ENCODE data around the gene UBXN10.

UBXN10 gene

DNA sequence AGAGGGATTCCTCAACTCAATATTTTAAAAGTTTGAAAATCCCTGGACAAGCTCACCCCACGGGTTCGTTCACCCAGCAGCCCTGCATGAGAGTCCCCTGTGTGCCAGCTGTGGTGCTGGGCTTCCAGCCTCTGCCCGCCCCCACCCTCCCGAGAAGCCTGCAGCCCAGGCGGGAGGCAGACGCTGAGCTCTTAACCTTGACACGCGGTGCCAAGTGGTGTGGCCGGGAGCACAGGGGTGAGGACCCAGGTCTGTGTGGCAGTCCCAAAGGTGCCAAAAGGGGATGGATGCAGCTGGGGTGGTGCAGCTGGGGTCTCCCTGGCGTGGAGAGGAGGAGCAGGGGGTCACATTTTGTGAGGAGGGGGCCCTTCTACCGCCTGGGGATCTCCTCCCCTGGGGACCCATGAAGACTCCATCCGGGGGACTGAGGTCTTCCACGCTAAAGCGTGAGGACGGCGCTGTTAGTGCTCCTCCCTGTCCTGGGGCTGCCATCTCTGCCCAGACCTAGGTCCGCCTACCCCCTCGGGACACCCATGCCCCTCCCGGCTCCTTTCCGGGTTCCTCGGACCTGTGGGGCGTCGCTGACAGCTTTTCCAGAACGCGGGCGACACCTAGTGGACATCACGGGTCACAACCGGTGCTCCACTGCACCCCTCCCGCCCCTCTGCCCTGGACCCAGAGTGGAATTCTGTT, 33.8 kb upstream of the UBXN10 start:
- H3K4me3 ChIP-seq (ENCODE audit: low read length in 2 of 2) = peak overlapping the region; percentile 65 to 78
- H3K27ac ChIP-seq (ENCODE audit: low read depth in 2 of 2, low read length in 2 of 2) = peak overlapping the region in 1 of 2 donors; percentile 16
- H3K27me3 ChIP-seq (ENCODE audit: control insufficient read depth in 2 of 2, insufficient read depth in 2 of 2, low read length in 2 of 2) = no peaks in the 10 kb centered on the region
- H3K9me3 ChIP-seq (ENCODE audit: control insufficient read depth in 2 of 2, low read length in 2 of 2) = no peaks in the 10 kb centered on the region
- H3K4me1 ChIP-seq (ENCODE audit: control insufficient read depth in 2 of 2, insufficient read depth in 2 of 2, low read length in 2 of 2) = peaks cover 6 to 8% of the 10 kb centered on the region in 2 donors
- H3K36me3 ChIP-seq (ENCODE audit: control insufficient read depth in 2 of 2, insufficient read depth in 2 of 2, low read length in 2 of 2) = no peaks in the 10 kb centered on the region
- peak overlapping the region; percentile 60 to 73 for H3K9ac ChIP-seq (ENCODE audit: low read depth in 1 of 2, low read length in 2 of 2)

DNA sequence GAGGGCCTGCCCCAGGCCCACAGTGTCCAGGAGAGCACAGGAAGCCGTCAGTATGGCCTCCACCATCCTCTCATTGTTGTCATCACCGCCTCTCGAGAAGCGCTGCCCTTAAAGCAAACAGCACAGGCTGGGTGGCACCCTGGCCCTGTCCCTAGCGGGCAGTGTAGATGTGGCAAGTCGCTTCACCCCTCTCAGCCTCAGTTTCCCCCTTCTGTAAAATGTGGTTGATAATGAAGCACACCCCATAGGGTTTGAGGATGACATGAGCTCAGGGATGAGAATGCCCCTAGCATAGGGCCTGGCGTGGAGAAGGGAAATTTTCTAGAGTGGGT, 33.3 kb upstream of the UBXN10 start:
- H3K9ac ChIP-seq (ENCODE audit: low read depth in 1 of 2, low read length in 2 of 2) = no peak overlapping the region
- H3K4me3 ChIP-seq (ENCODE audit: low read length in 2 of 2) = no peak overlapping the region
- H3K27ac ChIP-seq (ENCODE audit: low read depth in 2 of 2, low read length in 2 of 2) = peak overlapping the region; percentile 16 to 38
- no peaks in the 10 kb centered on the region for H3K9me3 ChIP-seq (ENCODE audit: control insufficient read depth in 2 of 2, low read length in 2 of 2)
- H3K27me3 ChIP-seq (ENCODE audit: control insufficient read depth in 2 of 2, insufficient read depth in 2 of 2, low read length in 2 of 2) = no peaks in the 10 kb centered on the region
- peaks cover 6 to 8% of the 10 kb centered on the region in 2 donors for H3K4me1 ChIP-seq (ENCODE audit: control insufficient read depth in 2 of 2, insufficient read depth in 2 of 2, low read length in 2 of 2)
- no peaks in the 10 kb centered on the region for H3K36me3 ChIP-seq (ENCODE audit: control insufficient read depth in 2 of 2, insufficient read depth in 2 of 2, low read length in 2 of 2)

DNA sequence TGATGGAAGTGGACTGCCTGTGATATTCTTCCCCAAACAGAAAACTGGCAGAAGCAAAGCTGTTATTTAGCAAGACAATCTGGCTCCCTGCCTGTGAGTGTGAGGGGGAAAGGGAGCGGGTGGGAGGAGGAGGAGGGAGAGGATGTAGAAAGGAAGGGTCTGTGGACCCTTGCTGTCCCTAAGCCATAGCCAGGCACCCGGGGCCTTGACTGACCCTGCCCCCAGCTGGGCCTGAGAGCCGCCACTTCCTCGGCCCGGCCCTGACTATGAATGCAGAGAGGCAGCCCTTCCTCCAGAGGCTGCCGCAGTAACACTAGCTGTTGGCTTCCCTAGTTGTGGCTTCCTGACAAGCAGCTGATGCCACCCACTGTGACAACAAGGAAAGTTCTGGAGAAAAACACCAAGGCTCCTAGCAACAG, 32.9 kb upstream of the UBXN10 start:
- H3K9ac ChIP-seq (ENCODE audit: low read depth in 1 of 2, low read length in 2 of 2) = no peak overlapping the region
- no peaks in the 10 kb centered on the region for H3K36me3 ChIP-seq (ENCODE audit: control insufficient read depth in 2 of 2, insufficient read depth in 2 of 2, low read length in 2 of 2)
- peak overlapping the region; percentile 16 to 38 for H3K27ac ChIP-seq (ENCODE audit: low read depth in 2 of 2, low read length in 2 of 2)

DNA sequence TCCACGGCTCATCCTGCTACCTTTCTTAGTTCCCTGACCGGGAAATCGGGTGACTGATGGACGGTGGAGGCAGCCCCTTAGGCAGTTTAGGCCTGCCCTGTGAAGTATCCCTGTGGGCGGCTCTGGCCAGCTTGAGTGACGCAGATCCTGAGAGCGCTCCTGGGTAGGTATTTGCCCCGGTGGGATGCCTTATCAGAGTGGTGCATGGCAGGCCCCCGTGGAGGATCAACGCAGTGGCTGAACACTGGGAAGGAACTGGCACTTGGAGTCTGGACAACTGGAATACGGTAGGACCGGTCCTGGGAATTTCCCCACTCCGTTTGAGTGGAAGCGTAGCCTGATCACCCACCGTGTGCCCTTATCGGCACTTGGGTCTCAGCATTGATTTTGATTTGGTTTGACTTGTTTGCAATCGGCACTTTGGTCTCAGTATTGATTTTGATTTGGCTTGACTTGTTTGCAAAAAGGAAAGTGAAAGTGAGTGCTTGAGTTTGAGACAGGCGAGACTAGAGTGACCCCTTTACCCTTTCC, 31.5 kb upstream of the UBXN10 start:
- Histone ChIP-seq H3K27ac (ENCODE audit: low read depth in 2 of 2, low read length in 2 of 2) (peak overlapping the region in 1 of 2 donors; percentile 23), H3K36me3 (ENCODE audit: control insufficient read depth in 2 of 2, insufficient read depth in 2 of 2, low read length in 2 of 2) (no peaks in the 10 kb centered on the region), H3K4me1 (ENCODE audit: control insufficient read depth in 2 of 2, insufficient read depth in 2 of 2, low read length in 2 of 2) (peaks cover 6 to 8% of the 10 kb centered on the region in 2 donors), H3K9ac (ENCODE audit: low read depth in 1 of 2, low read length in 2 of 2) (no peak overlapping the region), H3K4me3 (ENCODE audit: low read length in 2 of 2) (no peak overlapping the region), H3K9me3 (ENCODE audit: control insufficient read depth in 2 of 2, low read length in 2 of 2) (peaks cover 3 to 4% of the 10 kb centered on the region in 2 donors), H3K27me3 (ENCODE audit: control insufficient read depth in 2 of 2, insufficient read depth in 2 of 2, low read length in 2 of 2) (no peaks in the 10 kb centered on the region)

More for the DNA sequence above, 32.9 kb upstream of the UBXN10 start:
- Histone ChIP-seq H3K4me3 (ENCODE audit: low read length in 2 of 2) (no peak overlapping the region), H3K9me3 (ENCODE audit: control insufficient read depth in 2 of 2, low read length in 2 of 2) (no peaks in the 10 kb centered on the region), H3K4me1 (ENCODE audit: control insufficient read depth in 2 of 2, insufficient read depth in 2 of 2, low read length in 2 of 2) (peaks cover 6 to 8% of the 10 kb centered on the region in 2 donors), H3K27me3 (ENCODE audit: control insufficient read depth in 2 of 2, insufficient read depth in 2 of 2, low read length in 2 of 2) (no peaks in the 10 kb centered on the region)

DNA sequence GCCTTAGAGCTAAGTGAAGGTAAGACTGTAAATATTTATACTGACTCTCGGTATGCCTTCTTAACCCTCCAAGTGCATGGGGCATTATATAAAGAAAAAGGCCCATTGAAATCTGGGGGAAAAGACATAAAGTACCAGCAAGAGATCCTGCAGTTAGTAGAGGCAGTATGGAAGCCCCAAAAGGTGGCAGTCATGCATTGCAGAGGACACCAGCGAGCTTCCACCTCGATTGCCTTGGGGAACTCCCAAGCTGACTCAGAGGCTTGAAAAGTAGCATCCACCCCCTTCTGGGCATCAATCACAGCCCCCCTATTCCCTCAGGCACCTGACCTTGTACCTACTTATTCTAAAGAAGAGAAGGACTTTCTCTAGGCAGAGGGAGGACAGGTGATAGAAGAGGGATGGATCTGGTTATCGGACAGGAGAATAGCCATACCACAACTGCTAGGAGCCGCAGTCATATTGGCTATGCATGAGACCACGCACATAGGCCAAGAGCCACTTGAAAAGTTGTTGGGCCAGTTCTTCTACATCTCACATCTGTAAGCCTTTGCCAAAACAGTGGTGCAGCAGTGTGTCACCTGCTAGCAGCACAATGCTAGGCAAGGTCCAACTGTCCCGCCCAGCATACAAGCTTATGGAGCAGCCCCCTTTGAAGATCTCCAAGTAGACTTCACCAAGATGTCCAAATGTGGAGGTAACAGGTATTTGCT, 27.4 kb upstream of the UBXN10 start:
- H3K9me3 ChIP-seq (ENCODE audit: control insufficient read depth in 2 of 2, low read length in 2 of 2) = peaks cover 14 to 22% of the 10 kb centered on the region in 2 donors

DNA sequence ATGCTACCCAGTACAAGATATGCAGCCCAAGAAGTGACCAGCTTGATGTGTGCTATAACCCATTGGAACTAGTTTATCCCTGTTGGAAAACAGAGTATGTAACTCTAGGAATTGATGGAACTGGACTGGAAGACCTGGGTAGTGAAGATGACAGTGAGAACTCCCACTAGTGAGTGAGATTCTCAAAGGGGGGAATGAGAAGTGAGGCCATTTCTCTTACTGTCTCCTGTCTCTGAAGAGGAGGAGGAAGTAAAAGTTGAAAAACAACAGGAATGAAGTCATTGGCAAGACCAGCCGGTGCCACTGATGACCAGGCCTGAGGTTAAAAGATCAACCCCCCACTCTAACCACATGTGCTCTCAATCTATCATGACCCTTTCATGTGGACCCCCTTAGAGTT, 25.9 kb upstream of the UBXN10 start:
- no peak overlapping the region for H3K9ac ChIP-seq (ENCODE audit: low read depth in 1 of 2, low read length in 2 of 2)
- H3K9me3 ChIP-seq (ENCODE audit: control insufficient read depth in 2 of 2, low read length in 2 of 2) = peaks cover 14 to 26% of the 10 kb centered on the region in 2 donors
- no peaks in the 10 kb centered on the region for H3K27me3 ChIP-seq (ENCODE audit: control insufficient read depth in 2 of 2, insufficient read depth in 2 of 2, low read length in 2 of 2)
- H3K4me1 ChIP-seq (ENCODE audit: control insufficient read depth in 2 of 2, insufficient read depth in 2 of 2, low read length in 2 of 2) = no peaks in the 10 kb centered on the region
- H3K36me3 ChIP-seq (ENCODE audit: control insufficient read depth in 2 of 2, insufficient read depth in 2 of 2, low read length in 2 of 2) = no peaks in the 10 kb centered on the region
- H3K4me3 ChIP-seq (ENCODE audit: low read length in 2 of 2) = no peak overlapping the region
- H3K27ac ChIP-seq (ENCODE audit: low read depth in 2 of 2, low read length in 2 of 2) = no peak overlapping the region

More for the DNA sequence above, 27.4 kb upstream of the UBXN10 start:
- Histone ChIP-seq H3K27me3 (ENCODE audit: control insufficient read depth in 2 of 2, insufficient read depth in 2 of 2, low read length in 2 of 2) (no peaks in the 10 kb centered on the region), H3K4me3 (ENCODE audit: low read length in 2 of 2) (no peak overlapping the region), H3K27ac (ENCODE audit: low read depth in 2 of 2, low read length in 2 of 2) (no peak overlapping the region), H3K4me1 (ENCODE audit: control insufficient read depth in 2 of 2, insufficient read depth in 2 of 2, low read length in 2 of 2) (no peaks in the 10 kb centered on the region), H3K36me3 (ENCODE audit: control insufficient read depth in 2 of 2, insufficient read depth in 2 of 2, low read length in 2 of 2) (no peaks in the 10 kb centered on the region), H3K9ac (ENCODE audit: low read depth in 1 of 2, low read length in 2 of 2) (no peak overlapping the region)

DNA sequence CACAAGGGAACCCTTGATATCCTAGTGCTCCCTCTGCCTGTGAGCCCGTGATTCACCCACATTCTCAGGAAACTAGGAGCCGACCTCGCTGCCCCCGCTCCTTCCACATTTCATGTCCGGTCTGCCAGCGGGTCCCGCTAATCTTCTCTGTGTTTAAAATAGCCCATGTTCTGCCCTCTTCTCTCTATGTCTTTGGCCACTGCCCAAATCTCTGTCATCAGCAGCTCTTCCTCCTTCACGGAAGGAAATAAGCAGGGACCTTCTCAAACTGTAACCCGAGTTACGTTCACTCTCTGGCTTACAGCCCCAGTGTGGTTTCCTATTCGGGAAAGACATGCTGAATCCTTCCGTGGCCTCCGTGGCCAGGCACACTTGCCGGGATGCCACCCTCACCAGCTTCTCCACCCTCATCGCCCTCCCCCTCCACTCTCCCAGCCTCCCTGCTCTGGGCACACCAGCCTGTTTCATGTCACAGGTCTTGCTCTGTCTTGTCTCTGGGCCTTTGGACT, 21.1 kb upstream of the UBXN10 start:
- H3K4me1 ChIP-seq (ENCODE audit: control insufficient read depth in 2 of 2, insufficient read depth in 2 of 2, low read length in 2 of 2) = peaks cover 0 to 6% of the 10 kb centered on the region in 2 donors
- H3K36me3 ChIP-seq (ENCODE audit: control insufficient read depth in 2 of 2, insufficient read depth in 2 of 2, low read length in 2 of 2) = no peaks in the 10 kb centered on the region
- H3K4me3 ChIP-seq (ENCODE audit: low read length in 2 of 2) = no peak overlapping the region
- H3K9me3 ChIP-seq (ENCODE audit: control insufficient read depth in 2 of 2, low read length in 2 of 2) = peaks cover 12 to 20% of the 10 kb centered on the region in 2 donors
- no peak overlapping the region for H3K9ac ChIP-seq (ENCODE audit: low read depth in 1 of 2, low read length in 2 of 2)
- no peaks in the 10 kb centered on the region for H3K27me3 ChIP-seq (ENCODE audit: control insufficient read depth in 2 of 2, insufficient read depth in 2 of 2, low read length in 2 of 2)
- H3K27ac ChIP-seq (ENCODE audit: low read depth in 2 of 2, low read length in 2 of 2) = no peak overlapping the region

DNA sequence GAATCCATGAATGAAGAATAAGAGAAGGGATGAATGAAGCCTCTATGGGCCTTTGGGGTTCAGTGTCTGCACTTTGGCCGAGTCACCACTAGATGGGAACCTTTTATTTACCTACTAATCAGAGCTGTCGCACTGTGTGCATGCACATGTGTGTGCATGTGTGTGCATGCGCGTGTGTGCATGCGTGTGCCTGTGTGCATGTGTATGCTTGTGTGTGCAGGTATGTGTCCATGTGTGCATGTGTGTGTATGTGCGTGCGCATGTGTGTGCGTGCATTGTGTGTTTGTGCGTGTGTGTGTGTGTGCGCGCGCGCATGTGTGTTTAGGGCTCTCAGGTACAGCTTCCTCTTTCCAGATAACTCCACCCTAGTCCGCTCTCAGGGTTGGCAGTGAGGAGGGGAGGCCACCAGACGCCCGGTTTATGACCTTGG, 20.4 kb upstream of the UBXN10 start:
- Histone ChIP-seq H3K9me3 (ENCODE audit: control insufficient read depth in 2 of 2, low read length in 2 of 2) (peaks cover 10 to 14% of the 10 kb centered on the region in 2 donors), H3K27me3 (ENCODE audit: control insufficient read depth in 2 of 2, insufficient read depth in 2 of 2, low read length in 2 of 2) (no peaks in the 10 kb centered on the region), H3K27ac (ENCODE audit: low read depth in 2 of 2, low read length in 2 of 2) (no peak overlapping the region), H3K9ac (ENCODE audit: low read depth in 1 of 2, low read length in 2 of 2) (no peak overlapping the region), H3K4me3 (ENCODE audit: low read length in 2 of 2) (no peak overlapping the region), H3K36me3 (ENCODE audit: control insufficient read depth in 2 of 2, insufficient read depth in 2 of 2, low read length in 2 of 2) (no peaks in the 10 kb centered on the region), H3K4me1 (ENCODE audit: control insufficient read depth in 2 of 2, insufficient read depth in 2 of 2, low read length in 2 of 2) (peaks cover 0 to 6% of the 10 kb centered on the region in 2 donors)

DNA sequence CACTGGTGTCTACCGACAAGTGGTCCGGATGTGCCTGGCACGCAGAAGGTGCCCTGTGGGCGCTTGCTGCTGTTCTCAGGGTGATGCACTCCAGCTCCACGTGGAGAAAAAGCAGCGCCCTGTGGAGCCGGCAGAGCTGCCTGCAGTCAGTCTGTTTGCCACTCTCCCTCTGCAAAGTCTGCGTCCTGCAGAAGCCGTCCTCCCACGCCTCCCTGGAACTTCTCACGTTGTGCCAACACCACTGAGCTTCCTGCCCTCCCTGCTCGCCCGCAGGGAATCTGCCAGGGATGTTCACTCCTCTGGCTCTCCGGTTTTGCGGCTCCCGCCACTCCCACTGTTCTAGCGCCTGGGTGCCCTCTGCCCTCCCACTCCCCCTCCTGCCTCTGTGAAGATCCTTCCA, 19.8 kb upstream of the UBXN10 start:
- peaks cover 0 to 9% of the 10 kb centered on the region in 2 donors for H3K4me1 ChIP-seq (ENCODE audit: control insufficient read depth in 2 of 2, insufficient read depth in 2 of 2, low read length in 2 of 2)
- H3K36me3 ChIP-seq (ENCODE audit: control insufficient read depth in 2 of 2, insufficient read depth in 2 of 2, low read length in 2 of 2) = no peaks in the 10 kb centered on the region
- H3K4me3 ChIP-seq (ENCODE audit: low read length in 2 of 2) = no peak overlapping the region
- no peak overlapping the region for H3K27ac ChIP-seq (ENCODE audit: low read depth in 2 of 2, low read length in 2 of 2)
- no peaks in the 10 kb centered on the region for H3K27me3 ChIP-seq (ENCODE audit: control insufficient read depth in 2 of 2, insufficient read depth in 2 of 2, low read length in 2 of 2)
- H3K9me3 ChIP-seq (ENCODE audit: control insufficient read depth in 2 of 2, low read length in 2 of 2) = peaks cover 9 to 10% of the 10 kb centered on the region in 2 donors
- H3K9ac ChIP-seq (ENCODE audit: low read depth in 1 of 2, low read length in 2 of 2) = no peak overlapping the region

DNA sequence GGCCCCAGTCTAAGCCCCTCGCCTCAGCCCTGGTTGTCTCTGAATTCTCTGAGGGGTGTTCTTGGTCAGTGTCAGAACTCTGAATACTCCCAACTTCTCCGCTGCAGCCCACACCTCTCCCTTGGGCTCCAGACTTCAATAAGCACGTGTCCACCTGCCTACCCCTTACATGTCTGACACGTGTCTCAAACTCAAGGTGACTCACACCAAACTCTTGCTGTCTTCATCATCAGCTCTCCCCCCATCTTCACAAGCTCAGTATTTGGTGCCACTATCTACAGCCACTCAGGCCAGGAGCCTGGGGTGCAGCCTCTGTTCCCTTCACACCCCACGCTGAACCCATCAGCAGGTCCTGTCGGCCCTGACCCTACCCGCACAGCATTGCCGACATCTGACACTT, 18.8 kb upstream of the UBXN10 start:
- Histone ChIP-seq H3K4me1 (ENCODE audit: control insufficient read depth in 2 of 2, insufficient read depth in 2 of 2, low read length in 2 of 2) (peaks cover 0 to 13% of the 10 kb centered on the region in 2 donors), H3K4me3 (ENCODE audit: low read length in 2 of 2) (no peak overlapping the region), H3K9ac (ENCODE audit: low read depth in 1 of 2, low read length in 2 of 2) (no peak overlapping the region), H3K27ac (ENCODE audit: low read depth in 2 of 2, low read length in 2 of 2) (no peak overlapping the region), H3K36me3 (ENCODE audit: control insufficient read depth in 2 of 2, insufficient read depth in 2 of 2, low read length in 2 of 2) (no peaks in the 10 kb centered on the region), H3K27me3 (ENCODE audit: control insufficient read depth in 2 of 2, insufficient read depth in 2 of 2, low read length in 2 of 2) (no peaks in the 10 kb centered on the region), H3K9me3 (ENCODE audit: control insufficient read depth in 2 of 2, low read length in 2 of 2) (peaks cover 5% of the 10 kb centered on the region in 2 donors)

All from mucosa of rectum (tissue), 2 donors.